Loucy (cell line): ENCODE measurements around the gene ABRAXAS1.

Experiments used
- H2AFZ ChIP-seq: fragments of 200-600 bp; sonication (generic); 2 replicates; pipeline ENCODE4 v1.6.0; 2016; ENCODE audit warnings: antibody characterized with exemption, mild to moderate bottlenecking, low read length, moderate library complexity
- H3F3A ChIP-seq: fragments of 200-600 bp; 2 replicates; pipeline ENCODE4 v1.6.0; 2016; ENCODE audit warnings: antibody characterized with exemption, low read depth, mild to moderate bottlenecking
- H3K27me3 ChIP-seq: fragments of 200-600 bp; sonication (generic); 2 replicates; pipeline ENCODE4 v1.6.1; 2014; ENCODE audit warnings: low read length, mild to moderate bottlenecking; ENCODE audit not compliant: insufficient read depth, poor library complexity, severe bottlenecking
- H3K36me3 ChIP-seq: fragments of 200-600 bp; sonication (generic); 2 replicates; pipeline ENCODE4 v1.6.1; 2016; ENCODE audit warnings: low read length; ENCODE audit not compliant: insufficient read depth
- H3K4me1 ChIP-seq: fragments of 200-600 bp; sonication (generic); 2 replicates; pipeline ENCODE4 v1.5.1; 2014; ENCODE audit warnings: low read length, mild to moderate bottlenecking; ENCODE audit not compliant: insufficient read depth, poor library complexity, severe bottlenecking
- H3K4me2 ChIP-seq: fragments of 200-600 bp; sonication (generic); 2 replicates; pipeline ENCODE4 v1.6.0; 2014; ENCODE audit warnings: antibody characterized with exemption, low read length, low read depth, mild to moderate bottlenecking; ENCODE audit not compliant: poor library complexity, severe bottlenecking
- H3K4me3 ChIP-seq: fragments of 200-600 bp; sonication (generic); 2 replicates; pipeline ENCODE4 v1.5.1; 2014; ENCODE audit warnings: low read length, mild to moderate bottlenecking, mixed read lengths; ENCODE audit not compliant: poor library complexity, severe bottlenecking
- H3K79me2 ChIP-seq: fragments of 200-600 bp; sonication (generic); 2 replicates; pipeline ENCODE4 v1.6.1; 2014; ENCODE audit warnings: low read length; ENCODE audit not compliant: insufficient read depth
- H3K9ac ChIP-seq: fragments of 200-600 bp; sonication (generic); 2 replicates; pipeline ENCODE4 v1.6.0; 2014; ENCODE audit warnings: mild to moderate bottlenecking, low read depth, low read length, moderate library complexity; ENCODE audit not compliant: poor library complexity, severe bottlenecking
- H3K9me2 ChIP-seq: fragments of 200-600 bp; sonication (generic); replicated peaks from 2 replicates; pipeline ENCODE4 v1.6.1; 2016; ENCODE audit warnings: low read depth, low read length, mixed read lengths
- H3K9me3 ChIP-seq: fragments of 200-600 bp; sonication (generic); 2 replicates; pipeline ENCODE4 v1.6.1; 2014; ENCODE audit warnings: mild to moderate bottlenecking, antibody characterized with exemption, low read length, low read depth; ENCODE audit not compliant: insufficient read depth
- H4K20me1 ChIP-seq: fragments of 200-600 bp; sonication (generic); 2 replicates; pipeline ENCODE4 v1.6.0; 2014; ENCODE audit warnings: antibody characterized with exemption, low read length, mild to moderate bottlenecking; ENCODE audit not compliant: insufficient read depth, poor library complexity, severe bottlenecking
- CTCF ChIP-seq: fragments of 200-600 bp; sonication (generic); conservative IDR thresholded peaks from 2 replicates; pipeline ENCODE4 v1.5.1; 2014; ENCODE audit warnings: mild to moderate bottlenecking, antibody characterized with exemption, low read length
- EZH2phosphoT487 ChIP-seq: fragments of 200-600 bp; IDR thresholded peaks from 2 replicates; pipeline ENCODE4 v1.6.1; 2018; ENCODE audit warnings: antibody characterized with exemption, mild to moderate bottlenecking, moderate library complexity, borderline replicate concordance

The ABRAXAS1 gene

GRCh38 chr4:83413676-83414075, 71.2 kb downstream of the ABRAXAS1 start:
- Histone ChIP-seq H3K4me3 (no peak overlapping the region), H3K9me3 (no peaks in the 10 kb centered on the region), H4K20me1 (no peaks in the 10 kb centered on the region), H3K9ac (no peak overlapping the region), H3K79me2 (no peaks in the 10 kb centered on the region), H2AFZ (no peak overlapping the region), H3K4me2 (no peak overlapping the region), H3K36me3 (peaks cover 12% of the 10 kb centered on the region; the same call in 1 of the 2 replicates), H3K9me2 (no peaks in the 10 kb centered on the region), H3F3A (no peaks in the 10 kb centered on the region), H3K27me3 (no peaks in the 10 kb centered on the region), H3K4me1 (no peaks in the 10 kb centered on the region)
- TF ChIP-seq CTCF = no peak
- TF ChIP-seq EZH2phosphoT487 = no peak
